Esophagus (tissue), 2 donors: ENCODE data around the gene ENGASE. TPM values are rescaled to one million over a fixed set of nuclear protein-coding genes. Genes with fewer than 3 reads are reported as not detected.

Source experiments
- H3K27ac ChIP-seq, 2 donors: one replicate each; pipeline ENCODE4 v1.5.1; 2013; ENCODE audit warnings: low read depth in 2 of 2, mild to moderate bottlenecking in 2 of 2, inconsistent platforms in 1 of 2, low read length in 1 of 2, moderate library complexity in 1 of 2
- H3K27me3 ChIP-seq, 2 donors: one replicate each; pipeline ENCODE4 v1.6.1; 2013; ENCODE audit warnings: low read length in 2 of 2, control low read depth in 1 of 2, mild to moderate bottlenecking in 1 of 2; ENCODE audit not compliant: insufficient read depth in 2 of 2, control insufficient read depth in 1 of 2
- H3K36me3 ChIP-seq, 2 donors: one replicate each; pipeline ENCODE4 v1.6.1; 2013; ENCODE audit warnings: low read length in 1 of 2; ENCODE audit not compliant: control insufficient read depth in 2 of 2, insufficient read depth in 2 of 2
- H3K4me1 ChIP-seq, 2 donors: one replicate each; pipeline ENCODE4 v1.6.1; 2013; ENCODE audit warnings: low read length in 1 of 2; ENCODE audit not compliant: control insufficient read depth in 2 of 2, insufficient read depth in 2 of 2
- H3K4me3 ChIP-seq, 2 donors: one replicate each; pipeline ENCODE4 v1.5.1; 2013; ENCODE audit warnings: low read length in 2 of 2, mild to moderate bottlenecking in 2 of 2, low read depth in 1 of 2, moderate library complexity in 1 of 2
- H3K9me3 ChIP-seq, 2 donors: one replicate each; pipeline ENCODE4 v1.6.1; 2013; ENCODE audit warnings: mild to moderate bottlenecking in 2 of 2, low read depth in 1 of 2, low read length in 1 of 2, moderate library complexity in 1 of 2; ENCODE audit not compliant: control insufficient read depth in 2 of 2, insufficient read depth in 1 of 2
- WGBS, 2 donors: extraction: QIAGEN DNeasy Blood & Tissue Kit; methylation state at CpG; one replicate each; pipeline ENCODE4 v1.1.7; 2013; 5-methylcytosine and 5-hydroxymethylcytosine counted together
- polyA plus RNA-seq, 2 donors: library from polyadenylated mRNA; stranded (reverse); fragments of 200-250 nt; gene quantifications; one replicate each; pipeline ENCODE4 v1.2.3, GENCODE V29; 2013
- donor health status: healthy with polysubstance abuse.
- donor health status: Bipolar disorder and iron deficiency.

Gene ENGASE
- polyA plus RNA-seq, 2 donors: 10.6 to 31.7 TPM

DNA sequence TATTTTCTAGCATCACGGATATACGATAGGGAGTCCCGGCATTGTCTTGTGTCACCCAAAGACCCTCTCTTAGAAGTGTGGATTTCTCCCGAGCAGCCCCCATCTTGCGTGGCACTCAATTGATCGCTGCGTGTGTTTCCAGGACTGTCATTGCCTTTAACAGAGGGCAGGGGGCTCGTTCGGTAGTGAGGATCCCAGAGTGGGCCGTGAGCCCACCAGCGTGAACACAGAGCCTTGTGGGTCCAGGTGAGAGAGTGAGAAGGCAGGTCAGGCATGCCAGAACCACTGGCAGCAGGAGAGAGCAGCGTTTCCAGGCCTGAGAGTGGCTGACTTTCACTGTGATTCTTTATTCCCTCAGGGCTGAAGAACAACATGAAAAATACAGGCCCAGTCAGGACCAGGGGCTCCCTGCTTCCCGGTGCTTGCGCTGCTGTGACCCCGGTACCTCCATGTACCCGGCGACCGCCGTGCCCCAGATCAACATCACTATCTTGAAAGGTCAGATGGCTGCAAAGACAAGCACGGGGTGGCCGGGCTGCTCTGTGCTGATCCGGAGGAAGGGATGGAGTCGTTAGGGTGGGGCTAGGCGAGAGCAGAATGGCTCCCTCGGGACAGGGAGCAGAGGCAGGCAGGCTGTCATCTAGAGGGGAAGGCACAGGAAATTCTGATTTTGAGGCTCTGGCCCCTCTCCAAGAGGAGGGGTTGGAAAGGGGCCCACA lies 28.3 kb upstream of the ENGASE start:
- Histone ChIP-seq H3K4me3 (no peak overlapping the region), H3K4me1 (no peaks in the 10 kb centered on the region), H3K27ac (peak overlapping the region in 1 of 2 donors; percentile 8), H3K27me3 (no peaks in the 10 kb centered on the region), H3K9me3 (no peaks in the 10 kb centered on the region), H3K36me3 (no peaks in the 10 kb centered on the region)
- WGBS, 2 donors: 63 to 66% methylated on average over 25 of the region's 25 CpGs

DNA sequence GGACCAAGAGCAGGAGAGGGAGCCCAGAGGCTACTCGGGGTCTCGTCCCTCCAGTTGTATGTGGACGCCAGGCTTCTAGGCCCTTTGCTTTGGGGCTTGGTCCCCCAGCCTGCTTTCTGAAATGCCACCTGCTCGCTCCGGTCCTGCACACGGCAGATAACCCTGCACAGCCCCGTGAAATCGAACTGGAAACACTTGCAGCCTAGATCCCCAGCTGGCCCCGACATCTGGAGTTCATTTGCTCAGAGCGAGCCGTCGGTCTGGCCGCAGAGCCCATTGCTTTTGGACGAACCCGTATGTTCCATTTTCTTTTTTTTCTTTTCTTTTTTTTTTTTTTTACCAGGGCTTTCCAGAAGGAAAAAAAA lies 27.7 kb upstream of the ENGASE start:
- H3K27ac ChIP-seq: peak overlapping the region in 1 of 2 donors; percentile 8
- H3K27me3 ChIP-seq: no peaks in the 10 kb centered on the region
- H3K36me3 ChIP-seq: no peaks in the 10 kb centered on the region
- H3K4me3 ChIP-seq: no peak overlapping the region
- H3K9me3 ChIP-seq: no peaks in the 10 kb centered on the region
- 71 to 75% methylated on average over 15 of the region's 15 CpGs for WGBS, 2 donors
- no peaks in the 10 kb centered on the region for H3K4me1 ChIP-seq

- Histone ChIP-seq H3K27ac (peak overlapping the region in 1 of 2 donors; percentile 29), H3K4me1 (no peaks in the 10 kb centered on the region), H3K9me3 (no peaks in the 10 kb centered on the region), H3K27me3 (no peaks in the 10 kb centered on the region), H3K4me3 (no peak overlapping the region), H3K36me3 (no peaks in the 10 kb centered on the region)
- 86 to 87% methylated on average over 30 of the region's 30 CpGs for WGBS, 2 donors
Measured at GRCh38 chr17:79047291-79047920, 27.2 kb upstream of the ENGASE start.

DNA sequence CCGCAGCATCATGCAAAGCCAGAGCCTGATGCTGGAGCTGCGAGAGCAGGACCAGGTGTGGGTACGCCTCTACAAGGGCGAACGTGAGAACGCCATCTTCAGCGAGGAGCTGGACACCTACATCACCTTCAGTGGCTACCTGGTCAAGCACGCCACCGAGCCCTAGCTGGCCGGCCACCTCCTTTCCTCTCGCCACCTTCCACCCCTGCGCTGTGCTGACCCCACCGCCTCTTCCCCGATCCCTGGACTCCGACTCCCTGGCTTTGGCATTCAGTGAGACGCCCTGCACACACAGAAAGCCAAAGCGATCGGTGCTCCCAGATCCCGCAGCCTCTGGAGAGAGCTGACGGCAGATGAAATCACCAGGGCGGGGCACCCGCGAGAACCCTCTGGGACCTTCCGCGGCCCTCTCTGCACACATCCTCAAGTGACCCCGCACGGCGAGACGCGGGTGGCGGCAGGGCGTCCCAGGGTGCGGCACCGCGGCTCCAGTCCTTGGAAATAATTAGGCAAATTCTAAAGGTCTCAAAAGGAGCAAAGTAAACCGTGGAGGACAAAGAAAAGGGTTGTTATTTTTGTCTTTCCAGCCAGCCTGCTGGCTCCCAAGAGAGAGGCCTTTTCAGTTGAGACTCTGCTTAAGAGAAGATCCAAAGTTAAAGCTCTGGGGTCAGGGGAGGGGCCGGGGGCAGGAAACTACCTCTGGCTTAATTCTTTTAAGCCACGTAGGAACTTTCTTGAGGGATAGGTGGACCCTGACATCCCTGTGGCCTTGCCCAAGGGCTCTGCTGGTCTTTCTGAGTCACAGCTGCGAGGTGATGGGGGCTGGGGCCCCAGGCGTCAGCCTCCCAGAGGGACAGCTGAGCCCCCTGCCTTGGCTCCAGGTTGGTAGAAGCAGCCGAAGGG lies 26.4 kb upstream of the ENGASE start:
- H3K9me3 ChIP-seq: no peaks in the 10 kb centered on the region
- 76 to 85% methylated on average over 41 of the region's 41 CpGs for WGBS, 2 donors
- no peaks in the 10 kb centered on the region for H3K36me3 ChIP-seq
- H3K27ac ChIP-seq: no peak overlapping the region
- no peaks in the 10 kb centered on the region for H3K27me3 ChIP-seq
- H3K4me1 ChIP-seq: no peaks in the 10 kb centered on the region
- H3K4me3 ChIP-seq: no peak overlapping the region

DNA sequence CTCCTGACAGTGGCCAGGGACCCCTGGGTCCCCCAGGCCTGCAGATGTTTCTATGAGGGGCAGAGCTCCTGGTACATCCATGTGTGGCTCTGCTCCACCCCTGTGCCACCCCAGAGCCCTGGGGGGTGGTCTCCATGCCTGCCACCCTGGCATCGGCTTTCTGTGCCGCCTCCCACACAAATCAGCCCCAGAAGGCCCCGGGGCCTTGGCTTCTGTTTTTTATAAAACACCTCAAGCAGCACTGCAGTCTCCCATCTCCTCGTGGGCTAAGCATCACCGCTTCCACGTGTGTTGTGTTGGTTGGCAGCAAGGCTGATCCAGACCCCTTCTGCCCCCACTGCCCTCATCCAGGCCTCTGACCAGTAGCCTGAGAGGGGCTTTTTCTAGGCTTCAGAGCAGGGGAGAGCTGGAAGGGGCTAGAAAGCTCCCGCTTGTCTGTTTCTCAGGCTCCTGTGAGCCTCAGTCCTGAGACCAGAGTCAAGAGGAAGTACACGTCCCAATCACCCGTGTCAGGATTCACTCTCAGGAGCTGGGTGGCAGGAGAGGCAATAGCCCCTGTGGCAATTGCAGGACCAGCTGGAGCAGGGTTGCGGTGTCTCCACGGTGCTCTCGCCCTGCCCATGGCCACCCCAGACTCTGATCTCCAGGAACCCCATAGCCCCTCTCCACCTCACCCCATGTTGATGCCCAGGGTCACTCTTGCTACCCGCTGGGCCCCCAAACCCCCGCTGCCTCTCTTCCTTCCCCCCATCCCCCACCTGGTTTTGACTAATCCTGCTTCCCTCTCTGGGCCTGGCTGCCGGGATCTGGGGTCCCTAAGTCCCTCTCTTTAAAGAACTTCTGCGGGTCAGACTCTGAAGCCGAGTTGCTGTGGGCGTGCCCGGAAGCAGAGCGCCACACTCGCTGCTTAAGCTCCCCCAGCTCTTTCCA lies 25.5 kb upstream of the ENGASE start:
- Histone ChIP-seq H3K27me3 (no peaks in the 10 kb centered on the region), H3K27ac (no peak overlapping the region), H3K36me3 (no peaks in the 10 kb centered on the region), H3K4me1 (no peaks in the 10 kb centered on the region), H3K4me3 (no peak overlapping the region), H3K9me3 (peaks cover 0 to 2% of the 10 kb centered on the region in 2 donors)
- WGBS, 2 donors: 83 to 85% methylated on average over 21 of the region's 21 CpGs

DNA sequence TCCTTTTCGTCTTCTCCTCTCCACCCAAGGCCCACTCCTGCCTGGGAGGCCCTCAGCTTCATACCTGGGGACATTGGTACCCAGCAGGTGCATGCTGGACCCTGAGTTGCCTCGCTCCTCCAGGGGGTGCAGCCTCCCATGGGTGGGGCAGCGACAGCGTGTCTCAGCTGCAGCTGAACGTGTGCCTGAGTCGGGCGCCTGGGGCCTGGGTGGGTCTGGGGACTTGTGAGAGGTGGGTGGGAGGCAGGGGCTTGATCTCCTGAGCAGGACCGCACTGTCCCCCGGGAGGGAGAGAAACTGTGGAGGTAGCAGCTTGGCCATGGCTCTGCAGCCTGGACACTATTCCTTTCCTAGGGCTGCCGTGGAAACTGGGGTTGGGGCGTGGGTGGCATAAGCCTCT lies 24.8 kb upstream of the ENGASE start:
- no peaks in the 10 kb centered on the region for H3K27me3 ChIP-seq
- peaks cover 0 to 2% of the 10 kb centered on the region in 2 donors for H3K9me3 ChIP-seq
- no peak overlapping the region for H3K27ac ChIP-seq
- whole genome bisulfite sequencing, 2 donors: 86 to 90% methylated on average over 11 of the region's 11 CpGs
- H3K4me3 ChIP-seq: no peak overlapping the region
- H3K36me3 ChIP-seq: no peaks in the 10 kb centered on the region
- no peaks in the 10 kb centered on the region for H3K4me1 ChIP-seq

- no peaks in the 10 kb centered on the region for H3K4me1 ChIP-seq
- peaks cover 0 to 2% of the 10 kb centered on the region in 2 donors for H3K9me3 ChIP-seq
- WGBS, 2 donors: 89 to 91% methylated on average over 6 of the region's 6 CpGs
- no peaks in the 10 kb centered on the region for H3K27me3 ChIP-seq
- no peak overlapping the region for H3K4me3 ChIP-seq
- H3K36me3 ChIP-seq: no peaks in the 10 kb centered on the region
- H3K27ac ChIP-seq: no peak overlapping the region
Measured at GRCh38 chr17:79050551-79050950, 24.1 kb upstream of the ENGASE start.

DNA sequence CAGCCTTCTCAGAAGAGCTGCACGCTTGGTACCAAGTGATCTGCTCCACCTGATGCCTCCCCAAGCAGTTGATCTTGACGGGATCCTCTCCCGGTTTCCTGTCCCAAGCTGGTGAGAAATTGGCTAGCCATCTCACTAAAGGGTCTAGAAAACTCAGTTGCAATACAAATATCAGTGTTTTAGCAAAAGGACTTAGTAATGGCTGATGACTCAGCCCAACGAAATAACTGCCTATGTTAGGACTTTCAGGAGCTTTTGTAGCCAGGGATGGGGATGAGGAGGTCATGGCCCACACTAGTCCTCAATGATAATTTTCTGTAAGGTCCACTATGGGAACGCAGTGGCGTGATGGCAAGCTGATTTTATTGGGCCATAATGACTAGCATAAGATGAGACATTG lies 23.3 kb upstream of the ENGASE start:
- no peaks in the 10 kb centered on the region for H3K27me3 ChIP-seq
- 85 to 87% methylated on average over 6 of the region's 6 CpGs for WGBS, 2 donors
- no peak overlapping the region for H3K27ac ChIP-seq
- H3K4me3 ChIP-seq: no peak overlapping the region
- no peaks in the 10 kb centered on the region for H3K4me1 ChIP-seq
- peaks cover 0 to 2% of the 10 kb centered on the region in 2 donors for H3K9me3 ChIP-seq
- H3K36me3 ChIP-seq: no peaks in the 10 kb centered on the region

GRCh38 chr17:79052131-79052530 lies 22.5 kb upstream of the ENGASE start:
- Histone ChIP-seq H3K4me1 (no peaks in the 10 kb centered on the region), H3K27ac (no peak overlapping the region), H3K27me3 (no peaks in the 10 kb centered on the region), H3K9me3 (peaks cover 0 to 2% of the 10 kb centered on the region in 2 donors), H3K4me3 (no peak overlapping the region), H3K36me3 (no peaks in the 10 kb centered on the region)
- 64 to 81% methylated on average over 1 of the region's 1 CpG for WGBS, 2 donors
